GM12801 (cell line): ENCODE data around the gene IL18R1.

Experiments used
- CTCF ChIP-seq: IDR thresholded peaks from one replicate; pipeline ENCODE4 v1.5.1; 2011; ENCODE audit warnings: control low read depth; ENCODE audit not compliant: insufficient read length; ENCODE audit errors: extremely low read depth

The IL18R1 gene

GRCh38 chr2:102383722-102384121, 28.1 kb downstream of the IL18R1 start:
- no peak for TF ChIP-seq CTCF

DNA sequence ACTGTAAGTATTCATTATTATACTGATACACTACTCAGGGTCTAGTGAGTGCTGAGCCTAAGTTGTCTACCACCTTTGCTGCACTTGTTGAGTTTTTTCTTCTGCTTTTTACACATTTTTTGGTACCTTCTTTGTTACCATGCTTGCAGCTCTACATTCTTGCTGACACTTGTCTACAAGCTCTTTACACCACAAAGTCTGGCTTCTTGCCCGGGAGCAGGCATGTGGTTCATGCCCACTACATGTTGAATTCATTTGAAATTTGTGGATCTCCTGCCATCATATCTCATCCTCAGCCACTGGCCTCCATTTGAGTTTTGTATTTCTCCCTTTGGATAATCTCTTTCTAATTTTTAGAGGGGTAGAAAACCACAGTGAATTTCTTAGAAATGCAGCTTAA, 29.9 kb downstream of the IL18R1 start:
- no peak for TF ChIP-seq CTCF

GRCh38 chr2:102386004-102386403, 30.4 kb downstream of the IL18R1 start:
- TF ChIP-seq CTCF, result no peak

- no peak for TF ChIP-seq CTCF
Measured at GRCh38 chr2:102386867-102387541, 31.4 kb downstream of the IL18R1 start.

DNA sequence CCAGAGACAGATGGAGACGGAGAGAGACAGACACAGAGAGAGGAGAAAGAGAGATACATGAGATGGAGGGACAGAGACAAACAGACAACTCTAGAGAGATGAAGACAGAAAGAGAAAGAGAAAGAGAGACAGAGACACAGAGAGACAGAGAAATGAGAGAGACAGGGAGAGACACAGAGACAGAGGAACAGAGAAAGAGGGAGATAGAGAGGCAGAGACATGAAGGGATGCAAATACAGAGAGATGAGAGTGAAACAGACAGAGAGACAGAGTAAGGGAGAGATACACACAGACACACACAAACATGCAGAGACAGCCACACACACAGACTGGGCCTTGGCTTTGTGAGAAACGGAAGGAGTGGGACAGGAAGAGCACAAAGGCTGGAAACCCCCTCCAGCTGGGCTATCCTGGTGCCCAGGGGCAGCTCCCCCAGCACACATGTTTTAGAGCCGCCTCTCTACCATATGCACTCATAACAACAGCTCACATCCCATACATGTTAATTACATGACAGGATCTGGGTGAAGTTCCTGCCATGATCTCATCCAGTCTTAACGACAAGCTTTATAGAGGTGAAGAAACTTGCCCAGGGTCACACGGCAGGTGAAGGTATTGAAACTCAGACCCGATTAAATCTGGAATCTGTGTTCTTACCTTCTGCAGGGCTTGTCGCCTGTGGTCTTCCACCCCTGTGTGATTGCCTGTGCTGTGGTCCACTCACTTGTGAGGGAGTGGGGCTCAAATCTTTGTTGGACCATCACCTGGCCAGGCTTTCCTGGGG, 32.4 kb downstream of the IL18R1 start:
- no peak for TF ChIP-seq CTCF

DNA sequence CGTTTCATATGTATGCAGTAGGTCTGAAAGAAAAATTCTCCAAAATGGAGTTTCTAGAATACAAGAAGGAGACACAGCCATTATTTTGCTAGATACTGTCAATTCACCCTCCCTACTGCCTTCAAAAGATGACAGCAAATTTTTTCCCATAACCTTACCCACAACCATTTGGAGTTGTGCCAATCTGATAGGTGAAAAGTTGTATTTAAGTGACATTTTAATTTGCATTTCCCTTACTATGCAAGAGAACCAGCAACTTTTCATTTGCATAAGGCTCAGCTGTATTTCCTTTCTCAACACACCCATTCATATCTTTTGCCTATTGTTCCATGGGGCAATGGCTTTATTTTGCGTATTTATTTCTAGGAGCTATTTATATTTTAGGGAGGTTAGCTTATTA, 36.0 kb downstream of the IL18R1 start:
- no peak for TF ChIP-seq CTCF

DNA sequence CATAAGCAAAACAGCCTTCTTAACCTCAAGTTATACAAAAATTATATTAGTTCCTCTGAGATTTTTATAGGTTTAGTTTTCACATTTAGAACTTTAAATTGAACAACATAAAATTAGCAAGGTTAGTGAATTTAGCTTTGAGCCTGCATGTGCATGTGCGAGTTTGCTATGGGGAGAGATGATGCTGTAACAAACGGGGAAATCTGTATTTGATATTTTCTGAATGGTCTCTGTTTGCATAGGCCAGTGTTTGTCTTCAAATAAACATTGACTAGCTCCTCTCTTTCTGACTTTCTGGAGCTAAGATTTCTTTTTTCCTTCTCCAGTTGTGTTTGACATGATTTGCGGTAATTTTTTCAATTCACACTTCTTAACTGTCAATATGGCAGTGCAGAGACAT, 36.5 kb downstream of the IL18R1 start:
- no peak for TF ChIP-seq CTCF
